Left lung (tissue), 10 donors: Measurements from ENCODE around the gene METTL3. TPM values are rescaled to one million over a fixed set of nuclear protein-coding genes. Genes with fewer than 3 reads are reported as not detected.
A peak's percentile ranks its signal among the peaks of the same experiment; 100 is the strongest.

Experiments
- ATAC-seq: fragments of 200-7000 bp; cut with Tn5 transposase; one replicate; pipeline ENCODE4 v1.9.1; 2020; ENCODE audit warnings: moderate library complexity
- DNase-seq, 4 donors: peaks; one replicate each; pipeline ENCODE4 v3.0.0-alpha.2; 2013 to 2020
- H3K27ac ChIP-seq, 2 donors: fragments of 200-600 bp; sonication (generic) in 1 of 2; one replicate each; pipeline versions ENCODE4 v1.5.0 to v1.8.0; 2020 to 2021
- H3K27me3 ChIP-seq, 2 donors: fragments of 200-600 bp; sonication (generic) in 1 of 2; one replicate each; pipeline versions ENCODE4 v1.5.0 to v1.8.0; 2020 to 2021
- H3K36me3 ChIP-seq, 2 donors: fragments of 200-600 bp; sonication (generic) in 1 of 2; one replicate each; pipeline versions ENCODE4 v1.5.0 to v1.8.0; 2020 to 2021
- H3K4me1 ChIP-seq, 2 donors: fragments of 200-600 bp; one replicate each; pipeline ENCODE4 v1.8.0; 2021
- H3K4me3 ChIP-seq, 2 donors: fragments of 200-600 bp; sonication (generic) in 1 of 2; one replicate each; pipeline versions ENCODE4 v1.5.0 to v1.8.0; 2020 to 2021; ENCODE audit warnings: mild to moderate bottlenecking in 1 of 2
- H3K9me3 ChIP-seq, 2 donors: fragments of 200-600 bp; sonication (generic) in 1 of 2; one replicate each; pipeline versions ENCODE4 v1.5.0 to v1.8.0; 2020 to 2021
- intact Hi-C, 2 donors: fragments of 100-400 bp; cut with DNase I; formaldehyde crosslinking; loops; one replicate each; pipeline versions ENCODE4 v1.11.2 to v1.14.2; 2022
- polyA plus RNA-seq, 6 donors: library from polyadenylated mRNA; unstranded; fragments of 120-200 nt; gene quantifications; one replicate each; pipeline ENCODE4 v1.2.1, GENCODE V29; 2013; ENCODE audit not compliant: insufficient read length in 6 of 6
- total RNA-seq, 2 donors: library from RNA; stranded (reverse); fragmentation: NEBNext Ultra II Directional; extraction: Animal tissue kit (Norgen Biotek cat#: 25700); gene quantifications; one replicate each; pipeline ENCODE4 v1.2.1, GENCODE V29; 2021
- TF ChIP-seq, protein P1 (sequence below), 2 donors: fragments of 200-600 bp; sonication (generic) in 1 of 2; IDR thresholded peaks; one replicate each; pipeline versions ENCODE4 v1.5.0 to v1.8.0; 2021; ENCODE audit warnings: antibody characterized with exemption in 2 of 2
- donor health status: DM: no; HTN: yes; CAD: no.
- donor health status: DM: no; HTN: no; CAD: no.

The METTL3 gene
- total and polyA plus RNA-seq, 8 donors: 36.8 to 109 (median 96.5) TPM

DNA sequence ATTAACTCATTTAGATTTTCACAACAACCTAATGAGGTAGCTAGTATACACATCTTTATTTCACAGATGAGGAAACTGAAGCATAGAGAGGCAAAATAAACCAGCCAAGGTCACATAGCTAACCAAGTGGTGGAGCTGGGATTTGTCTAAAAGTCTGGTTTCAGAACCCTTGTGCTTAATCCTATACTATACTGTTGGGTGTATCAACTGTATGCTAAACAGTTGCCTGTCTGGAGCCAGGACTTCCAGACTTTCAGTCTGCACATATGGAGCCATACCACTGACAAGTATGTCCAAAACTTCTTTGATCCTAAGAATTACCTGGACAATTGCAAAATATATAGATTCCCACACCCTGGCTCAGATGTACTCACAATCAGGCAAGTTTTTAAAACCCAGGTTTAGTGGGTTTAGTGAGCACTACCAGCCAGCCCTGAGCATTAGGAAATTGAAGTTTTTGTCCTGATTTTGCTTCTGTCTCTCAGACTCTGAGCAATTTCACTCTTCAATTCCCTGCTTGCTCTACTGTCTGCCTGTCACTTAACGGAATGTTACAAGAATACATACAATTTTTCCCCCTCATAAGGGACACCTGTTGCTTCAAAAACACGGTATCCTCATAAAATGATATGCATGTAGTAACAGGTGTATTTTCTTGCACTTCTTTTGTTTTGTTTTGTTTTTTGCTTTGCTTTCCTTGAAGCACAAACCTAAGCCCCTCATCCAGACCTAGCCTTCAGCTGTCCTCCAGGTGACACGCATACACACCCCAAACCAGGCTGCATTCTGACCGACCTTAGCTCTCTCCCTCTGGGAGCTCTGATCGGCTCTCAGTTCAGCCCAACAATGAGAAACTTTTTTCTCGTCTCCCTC lies 24.6 kb upstream of the METTL3 start:
- H3K4me1 ChIP-seq: peaks cover 0 to 6% of the 10 kb centered on the region in 2 donors
- no peak overlapping the region for H3K27ac ChIP-seq
- ATAC-seq (peak; percentile 41), DNase-seq (no peak)
- H3K27me3 ChIP-seq: peaks cover 18 to 74% of the 10 kb centered on the region in 2 donors
- no peaks in the 10 kb centered on the region for H3K9me3 ChIP-seq
- H3K4me3 ChIP-seq: no peak overlapping the region
- H3K36me3 ChIP-seq: no peaks in the 10 kb centered on the region
- intact Hi-C loops: no loop called here
- TF ChIP-seq, protein P1, sequence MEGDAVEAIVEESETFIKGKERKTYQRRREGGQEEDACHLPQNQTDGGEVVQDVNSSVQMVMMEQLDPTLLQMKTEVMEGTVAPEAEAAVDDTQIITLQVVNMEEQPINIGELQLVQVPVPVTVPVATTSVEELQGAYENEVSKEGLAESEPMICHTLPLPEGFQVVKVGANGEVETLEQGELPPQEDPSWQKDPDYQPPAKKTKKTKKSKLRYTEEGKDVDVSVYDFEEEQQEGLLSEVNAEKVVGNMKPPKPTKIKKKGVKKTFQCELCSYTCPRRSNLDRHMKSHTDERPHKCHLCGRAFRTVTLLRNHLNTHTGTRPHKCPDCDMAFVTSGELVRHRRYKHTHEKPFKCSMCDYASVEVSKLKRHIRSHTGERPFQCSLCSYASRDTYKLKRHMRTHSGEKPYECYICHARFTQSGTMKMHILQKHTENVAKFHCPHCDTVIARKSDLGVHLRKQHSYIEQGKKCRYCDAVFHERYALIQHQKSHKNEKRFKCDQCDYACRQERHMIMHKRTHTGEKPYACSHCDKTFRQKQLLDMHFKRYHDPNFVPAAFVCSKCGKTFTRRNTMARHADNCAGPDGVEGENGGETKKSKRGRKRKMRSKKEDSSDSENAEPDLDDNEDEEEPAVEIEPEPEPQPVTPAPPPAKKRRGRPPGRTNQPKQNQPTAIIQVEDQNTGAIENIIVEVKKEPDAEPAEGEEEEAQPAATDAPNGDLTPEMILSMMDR (IDR thresholded peaks at IDR 0.05): no peak

DNA sequence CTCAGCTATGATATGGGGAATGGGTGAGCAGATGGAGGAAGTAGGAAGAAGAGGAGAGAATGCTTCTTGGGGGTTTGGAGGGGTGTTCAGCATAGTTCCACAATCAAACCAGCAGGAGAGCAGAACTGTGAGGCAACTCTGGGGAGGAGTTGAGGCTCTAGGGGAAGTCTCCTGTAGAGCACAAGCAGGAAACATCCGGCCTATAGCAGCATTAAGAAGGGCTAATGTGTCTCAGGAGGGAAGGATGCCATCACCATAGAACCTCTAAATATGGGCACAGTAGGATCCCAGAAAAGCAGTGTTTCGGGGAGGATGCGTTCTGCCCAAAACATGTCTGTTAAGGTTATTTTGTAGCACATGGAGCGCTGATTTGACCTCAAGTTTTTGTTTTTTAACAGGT lies 23.4 kb upstream of the METTL3 start:
- H3K4me1 ChIP-seq: peaks cover 0 to 6% of the 10 kb centered on the region in 2 donors
- no peak overlapping the region for H3K27ac ChIP-seq
- TF ChIP-seq, protein P1 (IDR thresholded peaks at IDR 0.05): no peak
- intact Hi-C loops: no loop called here
- no peak overlapping the region for H3K4me3 ChIP-seq
- H3K9me3 ChIP-seq: no peaks in the 10 kb centered on the region
- H3K27me3 ChIP-seq: peaks cover 18 to 67% of the 10 kb centered on the region in 2 donors
- no peaks in the 10 kb centered on the region for H3K36me3 ChIP-seq
- no peak for DNase-seq
- no peak for ATAC-seq

DNA sequence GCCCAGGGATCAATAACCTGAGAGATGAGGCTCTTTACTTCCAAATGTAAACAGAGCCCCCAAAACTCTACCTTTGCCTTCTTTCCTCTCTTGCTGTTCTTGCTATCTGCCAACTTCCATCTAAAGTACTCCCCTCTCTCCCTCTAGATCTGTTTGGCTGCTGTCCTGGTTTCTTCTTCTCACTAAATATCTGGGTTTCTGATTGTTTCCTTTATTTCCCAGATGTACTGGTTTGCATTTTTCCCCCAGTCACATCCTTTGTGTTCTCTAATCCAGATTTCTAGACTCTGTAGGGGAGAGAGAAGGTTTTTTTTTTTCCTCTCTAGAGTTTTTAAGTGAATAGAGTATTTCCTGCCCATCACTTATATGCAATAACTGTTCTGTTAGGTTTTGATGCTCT lies 22.2 kb upstream of the METTL3 start:
- Histone ChIP-seq H3K4me1 (peaks cover 0 to 13% of the 10 kb centered on the region in 2 donors), H3K27me3 (peaks cover 18 to 54% of the 10 kb centered on the region in 2 donors), H3K36me3 (no peaks in the 10 kb centered on the region), H3K4me3 (no peak overlapping the region), H3K27ac (no peak overlapping the region), H3K9me3 (no peaks in the 10 kb centered on the region)
- ATAC-seq (no peak), DNase-seq (no peak)
- TF ChIP-seq, protein P1 (IDR thresholded peaks at IDR 0.05): no peak
- intact Hi-C loops: no loop called here

DNA sequence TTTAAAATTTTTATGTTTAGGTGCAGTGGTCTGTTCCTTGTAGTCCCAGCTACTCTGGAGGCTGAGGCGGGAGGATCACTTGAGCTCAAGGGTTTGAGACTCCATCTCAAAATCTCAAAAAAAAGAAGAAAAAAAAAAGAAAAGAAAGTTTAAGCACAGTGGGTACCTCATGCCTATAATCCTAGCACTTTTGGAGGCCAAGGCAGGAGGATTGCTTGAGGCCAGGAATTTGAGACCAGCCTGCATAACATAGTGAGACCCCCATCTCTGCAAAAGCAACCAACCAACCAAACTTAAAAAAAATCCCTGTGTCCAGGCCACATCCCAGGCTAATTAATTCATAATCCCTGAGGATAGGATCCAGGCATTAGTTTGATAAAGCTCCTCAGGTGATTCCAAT lies 18.4 kb upstream of the METTL3 start:
- peaks cover 0 to 33% of the 10 kb centered on the region in 2 donors for H3K4me1 ChIP-seq
- no peak overlapping the region for H3K4me3 ChIP-seq
- H3K9me3 ChIP-seq: no peaks in the 10 kb centered on the region
- intact Hi-C loops: no loop called here
- peaks cover 0 to 27% of the 10 kb centered on the region in 2 donors for H3K27me3 ChIP-seq
- no peak for ATAC-seq
- TF ChIP-seq, protein P1 (IDR thresholded peaks at IDR 0.05): no peak
- H3K36me3 ChIP-seq: no peaks in the 10 kb centered on the region
- DNase-seq: no peak
- no peak overlapping the region for H3K27ac ChIP-seq
